DND-41 (cell line): ENCODE data around the gene KNDC1.

Source experiments
- ATAC-seq: fragments of 200-7000 bp; cut with Tn5 transposase; 3 replicates; pipeline ENCODE4 v1.9.1; 2021; ENCODE audit warnings: low read depth; ENCODE audit not compliant: insufficient read depth
- DNase-seq: peaks from one replicate; pipeline ENCODE4 v3.0.0-alpha.2; 2020
- H2AFZ ChIP-seq: 2 replicates; pipeline ENCODE4 v1.6.0; 2012; ENCODE audit warnings: low read depth, low read length
- H3K27ac ChIP-seq: 2 replicates; pipeline ENCODE4 v1.5.1; 2012; ENCODE audit warnings: low read length, inconsistent platforms
- H3K27me3 ChIP-seq: fragments of 200-600 bp; sonication (generic); 2 replicates; pipeline ENCODE4 v1.6.0; 2012; ENCODE audit warnings: low read length, mild to moderate bottlenecking, inconsistent platforms; ENCODE audit not compliant: insufficient read depth, poor library complexity
- H3K36me3 ChIP-seq: 2 replicates; pipeline ENCODE4 v1.5.1; 2012; ENCODE audit warnings: low read length, inconsistent platforms; ENCODE audit not compliant: insufficient read depth
- H3K4me1 ChIP-seq: 2 replicates; pipeline ENCODE4 v1.5.1; 2012; ENCODE audit warnings: mild to moderate bottlenecking, low read length; ENCODE audit not compliant: insufficient read depth
- H3K4me2 ChIP-seq: 2 replicates; pipeline ENCODE4 v1.6.0; 2012; ENCODE audit warnings: mild to moderate bottlenecking, moderate library complexity, low read length, inconsistent platforms; ENCODE audit not compliant: insufficient read depth
- H3K4me3 ChIP-seq, 2 experiments: fragments of 200-600 bp in 1 of 2; shearing (Covaris generic) in 1 of 2; 2 replicates each; pipeline ENCODE4 v1.5.1; 2012 to 2016; ENCODE audit warnings: inconsistent platforms in 2 of 2, low read length in 2 of 2, mild to moderate bottlenecking in 2 of 2, low read depth in 1 of 2, moderate library complexity in 1 of 2
- H3K79me2 ChIP-seq: 2 replicates; pipeline ENCODE4 v1.6.0; 2012; ENCODE audit warnings: low read length, inconsistent platforms; ENCODE audit not compliant: insufficient read depth
- H3K9ac ChIP-seq: 2 replicates; pipeline ENCODE4 v1.6.0; 2012; ENCODE audit warnings: low read depth, mild to moderate bottlenecking, inconsistent platforms, low read length, moderate library complexity
- H3K9me3 ChIP-seq: 2 replicates; pipeline ENCODE4 v1.5.1; 2012; ENCODE audit warnings: low read length, moderate library complexity, mild to moderate bottlenecking, inconsistent platforms; ENCODE audit not compliant: insufficient read depth, severe bottlenecking
- H4K20me1 ChIP-seq: 2 replicates; pipeline ENCODE4 v1.6.0; 2012; ENCODE audit warnings: low read length; ENCODE audit not compliant: insufficient read depth
- EZH2 ChIP-seq: IDR thresholded peaks from 3 replicates; pipeline ENCODE4 v1.6.1; 2012; ENCODE audit warnings: borderline replicate concordance, low read depth, mild to moderate bottlenecking, moderate library complexity, low read length, inconsistent platforms; ENCODE audit not compliant: severe bottlenecking
- TF ChIP-seq, protein P1 (sequence below): IDR thresholded peaks from 2 replicates; pipeline ENCODE4 v1.5.1; 2012; ENCODE audit warnings: borderline replicate concordance, low read length, moderate library complexity, mild to moderate bottlenecking; ENCODE audit not compliant: poor library complexity, severe bottlenecking; ENCODE audit errors: extremely low read depth

Gene KNDC1

DNA sequence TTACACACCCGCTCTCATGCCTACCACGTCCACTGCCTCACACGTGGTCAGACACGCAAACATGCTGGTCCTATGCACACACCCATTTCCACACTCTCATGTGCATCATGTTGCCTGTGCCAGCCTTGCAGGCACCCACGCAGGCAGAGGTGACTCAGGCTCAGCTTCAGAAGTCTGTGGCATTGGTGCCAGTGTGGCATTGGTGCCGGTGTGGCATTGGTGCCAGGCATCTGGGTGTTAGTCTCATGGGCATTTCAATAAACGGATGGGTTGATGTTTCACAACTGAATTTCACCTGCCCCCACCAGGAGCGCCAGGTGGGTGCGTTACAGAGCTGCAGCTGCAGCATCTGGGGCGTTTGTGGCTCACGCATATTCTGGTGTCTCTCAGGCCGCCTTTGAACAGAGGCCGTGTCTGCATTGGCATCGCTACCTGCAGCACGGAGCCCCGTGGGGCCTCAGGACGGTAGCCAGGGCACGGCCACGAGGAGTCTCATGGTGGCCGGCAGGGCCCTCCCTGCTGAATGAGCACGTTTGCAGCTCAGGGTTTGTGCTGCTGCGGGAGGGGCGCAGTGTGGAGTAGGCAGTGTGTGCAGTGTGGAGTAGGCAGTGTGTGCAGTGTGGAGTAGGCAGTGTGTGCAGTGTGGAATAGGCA is 24.7 kb downstream of the KNDC1 start:
- Histone ChIP-seq H3K9ac (no peak overlapping the region), H3K36me3 (no peaks in the 10 kb centered on the region), H3K4me1 (no peaks in the 10 kb centered on the region), H3K27ac (no peak overlapping the region), H3K9me3 (no peaks in the 10 kb centered on the region), H2AFZ (no peak overlapping the region), H3K4me3 (no peak overlapping the region), H3K27me3 (no peaks in the 10 kb centered on the region), H3K4me2 (no peak overlapping the region), H4K20me1 (no peaks in the 10 kb centered on the region; the same call in 1 of the 2 replicates), H3K79me2 (no peaks in the 10 kb centered on the region)
- no peak for ATAC-seq
- TF ChIP-seq, protein P1, sequence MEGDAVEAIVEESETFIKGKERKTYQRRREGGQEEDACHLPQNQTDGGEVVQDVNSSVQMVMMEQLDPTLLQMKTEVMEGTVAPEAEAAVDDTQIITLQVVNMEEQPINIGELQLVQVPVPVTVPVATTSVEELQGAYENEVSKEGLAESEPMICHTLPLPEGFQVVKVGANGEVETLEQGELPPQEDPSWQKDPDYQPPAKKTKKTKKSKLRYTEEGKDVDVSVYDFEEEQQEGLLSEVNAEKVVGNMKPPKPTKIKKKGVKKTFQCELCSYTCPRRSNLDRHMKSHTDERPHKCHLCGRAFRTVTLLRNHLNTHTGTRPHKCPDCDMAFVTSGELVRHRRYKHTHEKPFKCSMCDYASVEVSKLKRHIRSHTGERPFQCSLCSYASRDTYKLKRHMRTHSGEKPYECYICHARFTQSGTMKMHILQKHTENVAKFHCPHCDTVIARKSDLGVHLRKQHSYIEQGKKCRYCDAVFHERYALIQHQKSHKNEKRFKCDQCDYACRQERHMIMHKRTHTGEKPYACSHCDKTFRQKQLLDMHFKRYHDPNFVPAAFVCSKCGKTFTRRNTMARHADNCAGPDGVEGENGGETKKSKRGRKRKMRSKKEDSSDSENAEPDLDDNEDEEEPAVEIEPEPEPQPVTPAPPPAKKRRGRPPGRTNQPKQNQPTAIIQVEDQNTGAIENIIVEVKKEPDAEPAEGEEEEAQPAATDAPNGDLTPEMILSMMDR = no peak
- no peak for TF ChIP-seq EZH2
- DNase-seq = no peak

DNA sequence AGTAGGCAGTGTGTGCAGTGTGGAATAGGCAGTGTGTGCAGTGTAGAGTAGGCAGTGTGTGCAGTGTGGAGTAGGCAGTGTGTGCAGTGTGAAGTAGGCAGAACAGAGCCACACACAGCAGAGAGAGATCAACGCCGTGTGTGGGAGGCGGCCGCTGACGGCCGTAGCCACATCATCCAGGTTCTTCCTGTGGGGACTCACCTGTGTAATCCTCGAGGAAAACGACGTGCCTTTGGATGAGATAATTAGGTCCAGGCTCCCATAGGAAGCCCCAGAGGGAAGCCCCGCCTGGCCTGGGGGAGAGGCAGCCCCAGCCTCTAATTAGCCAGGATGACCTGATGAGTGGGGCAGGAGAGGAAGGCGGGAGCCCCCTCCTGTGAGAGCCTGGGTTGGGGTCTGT is 25.4 kb downstream of the KNDC1 start:
- Histone ChIP-seq H3K36me3 (no peaks in the 10 kb centered on the region), H3K79me2 (no peaks in the 10 kb centered on the region), H4K20me1 (no peaks in the 10 kb centered on the region; the same call in 1 of the 2 replicates), H3K4me3 (no peak overlapping the region), H3K27me3 (no peaks in the 10 kb centered on the region), H3K4me2 (no peak overlapping the region), H2AFZ (no peak overlapping the region), H3K27ac (no peak overlapping the region), H3K9ac (no peak overlapping the region), H3K9me3 (no peaks in the 10 kb centered on the region), H3K4me1 (no peaks in the 10 kb centered on the region)
- no peak for DNase-seq
- TF ChIP-seq, protein P1 = no peak
- TF ChIP-seq EZH2 = no peak
- ATAC-seq = no peak

DNA sequence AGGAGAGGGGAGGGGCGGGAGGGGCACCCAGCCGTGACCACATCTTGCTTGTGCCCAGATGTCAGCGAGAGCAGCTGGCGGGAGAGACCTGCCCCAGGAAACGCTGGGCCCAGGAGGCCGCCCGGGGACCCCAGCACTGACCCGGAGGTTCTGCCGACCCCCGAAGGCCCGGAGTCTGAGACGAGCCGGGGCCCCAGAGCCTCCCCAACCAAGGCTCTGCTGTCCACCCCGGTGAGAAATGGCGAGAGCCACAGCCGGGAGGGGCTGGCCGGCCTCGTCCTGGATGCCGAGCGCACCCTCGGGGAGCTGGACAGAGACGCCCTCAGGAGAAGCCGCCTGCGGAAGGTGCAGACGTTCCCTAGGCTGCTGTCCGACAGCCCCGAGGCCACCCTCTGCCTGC is 25.9 kb downstream of the KNDC1 start:
- no peak overlapping the region for H3K4me2 ChIP-seq
- no peaks in the 10 kb centered on the region for H3K27me3 ChIP-seq
- H3K4me3 ChIP-seq = no peak overlapping the region
- no peak for TF ChIP-seq EZH2
- TF ChIP-seq, protein P1 = no peak
- no peak overlapping the region for H2AFZ ChIP-seq
- no peaks in the 10 kb centered on the region for H3K79me2 ChIP-seq
- no peaks in the 10 kb centered on the region for H3K36me3 ChIP-seq
- no peak overlapping the region for H3K27ac ChIP-seq
- H4K20me1 ChIP-seq = no peaks in the 10 kb centered on the region; the same call in 1 of the 2 replicates
- DNase-seq = no peak
- no peaks in the 10 kb centered on the region for H3K4me1 ChIP-seq
- no peak for ATAC-seq
- H3K9me3 ChIP-seq = no peaks in the 10 kb centered on the region
- H3K9ac ChIP-seq = no peak overlapping the region
